ENCODE results near the gene ETV6.

The ETV6 gene

GRCh38 chr12:11645391-11645790, 4.1 kb upstream of the ETV6 start:
- DNase-seq, result no peak

- peak; percentile 87 to 95 (median 93) for DNase-seq
These were observed 711 bp upstream of the ETV6 start for GRCh38 chr12:11648514-11649412.

DNA sequence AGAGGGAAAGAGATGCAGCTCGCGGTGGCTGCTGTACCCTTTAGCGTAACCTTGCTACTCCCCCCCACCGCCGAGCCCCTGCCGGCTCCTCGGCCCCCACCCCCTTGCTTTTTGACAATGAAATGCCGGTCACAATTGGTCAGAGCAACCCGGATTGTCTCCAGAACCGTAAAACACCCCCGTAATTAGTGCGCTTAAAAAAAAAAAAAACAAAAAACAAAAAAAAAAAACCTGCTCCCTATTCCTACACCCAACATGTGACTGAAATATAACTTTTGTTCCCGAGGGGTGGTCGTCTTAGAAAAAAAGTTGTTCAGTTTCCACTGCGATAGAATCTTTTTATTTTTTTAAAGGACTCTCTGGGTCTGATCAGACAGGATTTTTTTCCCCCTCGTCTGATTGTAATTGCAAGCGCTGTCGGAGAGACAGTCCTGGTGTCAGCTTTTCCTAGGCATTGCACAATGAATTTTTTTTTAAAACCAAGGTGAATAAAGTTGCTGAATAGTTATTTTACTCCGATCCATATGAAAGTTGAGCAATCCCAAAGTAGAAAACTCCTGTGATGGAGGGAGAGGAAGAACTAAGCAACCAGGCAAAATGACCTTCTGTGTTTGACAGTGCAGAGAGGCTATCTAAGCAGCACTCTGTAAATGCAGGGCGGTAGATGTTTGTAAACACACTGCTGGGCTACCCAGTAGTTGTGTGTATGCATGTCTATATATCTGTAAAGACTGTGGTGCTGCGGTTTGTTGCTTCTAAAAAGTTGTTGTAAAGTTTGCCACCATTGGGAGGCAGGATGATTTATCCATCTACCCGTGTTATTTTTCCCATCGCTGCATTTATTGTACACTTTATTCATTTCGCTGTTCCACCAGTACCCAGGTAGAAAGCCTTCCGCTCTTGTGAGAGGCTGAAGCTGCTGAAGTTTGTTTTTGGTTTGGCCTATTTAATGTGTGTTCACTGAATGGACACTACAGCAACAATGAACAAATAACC, 1.1 kb downstream of the ETV6 start:
- peak; percentile 57 to 74 (median 68) for DNase-seq

DNA sequence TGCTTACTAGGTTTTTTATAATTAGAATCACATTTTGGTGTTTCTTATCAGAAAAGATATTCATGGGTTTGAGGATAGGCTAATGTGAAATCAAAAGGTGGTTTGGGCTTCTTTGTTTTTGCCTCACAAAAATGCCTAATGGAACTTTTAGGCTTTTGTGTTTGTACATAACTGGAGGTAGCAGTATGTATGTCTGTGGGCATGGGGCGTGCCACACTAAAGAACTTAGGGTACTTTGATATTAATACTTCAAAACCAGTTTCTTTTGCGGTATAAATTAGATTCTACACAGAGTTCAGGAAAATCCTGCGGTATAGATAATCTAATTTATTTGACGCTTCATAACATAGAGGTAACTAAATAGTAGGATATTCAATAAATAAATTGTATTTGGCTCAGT, 1.9 kb downstream of the ETV6 start:
- DNase-seq, result peak in 3 of 4 experiments; percentile 34 to 56 (median 43)

- peak; percentile 38 to 64 (median 60) for DNase-seq
These were observed 2.3 kb downstream of the ETV6 start for GRCh38 chr12:11651785-11652184.

DNA sequence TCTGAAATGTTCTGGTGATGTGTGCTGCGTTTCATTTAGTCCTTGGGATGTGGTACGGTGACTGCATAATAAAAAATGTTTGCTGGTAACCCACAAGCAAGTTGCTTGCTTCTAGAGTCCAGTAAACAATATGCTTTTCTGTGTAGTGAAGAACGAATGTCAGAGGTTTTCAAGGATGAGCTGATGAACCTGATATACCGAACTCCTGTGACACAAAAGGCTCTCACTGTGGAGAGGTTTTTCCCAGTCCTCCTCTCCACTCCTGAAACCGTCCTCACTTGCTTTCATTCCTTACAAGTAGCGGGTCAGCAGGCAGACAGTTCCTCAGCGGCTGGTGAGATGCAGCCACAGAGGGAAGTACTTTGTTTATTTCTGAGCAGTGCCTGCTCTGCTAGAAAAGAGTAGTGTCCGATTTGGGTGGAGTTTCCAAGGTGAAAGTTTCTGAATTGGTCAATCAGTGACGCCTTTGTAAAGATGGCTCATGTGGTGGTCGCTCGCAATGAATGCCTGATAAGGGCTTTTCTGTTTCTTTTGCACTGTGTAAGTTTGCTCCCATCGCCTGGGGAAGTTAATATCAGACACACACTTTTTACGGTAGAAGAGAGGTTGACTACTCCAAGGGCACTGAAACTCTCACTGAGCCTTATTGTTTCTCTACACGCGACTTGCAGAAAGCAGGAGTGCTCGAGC, 3.0 kb downstream of the ETV6 start:
- peak; percentile 87 to 92 (median 89) for DNase-seq

DNA sequence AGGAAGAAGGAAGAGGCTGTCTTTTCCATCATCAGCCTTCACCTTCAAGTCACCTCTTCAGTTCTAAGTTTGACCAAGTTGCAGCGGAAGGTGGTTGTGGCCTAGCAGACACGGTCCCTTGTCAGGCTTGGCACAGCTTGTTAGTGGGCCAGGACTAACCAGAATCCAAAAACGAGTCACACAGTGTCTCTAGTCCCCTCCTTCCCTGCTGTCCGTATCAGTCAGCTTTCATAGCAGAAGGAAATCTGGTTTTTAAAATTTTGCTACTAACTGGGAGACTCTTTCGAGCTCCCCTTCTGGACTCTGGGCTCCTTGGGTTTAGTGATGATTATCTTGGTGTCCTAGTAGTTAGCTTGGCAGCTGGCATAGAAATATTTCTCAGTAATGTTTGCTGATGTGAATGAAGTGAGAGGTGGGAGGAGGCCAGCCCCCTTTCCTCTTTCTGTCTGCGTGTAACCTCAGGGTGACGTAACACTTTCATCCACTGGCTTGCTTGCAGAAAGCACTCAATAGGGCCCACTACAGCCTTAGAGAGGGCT, 3.8 kb downstream of the ETV6 start:
- DNase-seq, result peak; percentile 72 to 89 (median 80)

DNA sequence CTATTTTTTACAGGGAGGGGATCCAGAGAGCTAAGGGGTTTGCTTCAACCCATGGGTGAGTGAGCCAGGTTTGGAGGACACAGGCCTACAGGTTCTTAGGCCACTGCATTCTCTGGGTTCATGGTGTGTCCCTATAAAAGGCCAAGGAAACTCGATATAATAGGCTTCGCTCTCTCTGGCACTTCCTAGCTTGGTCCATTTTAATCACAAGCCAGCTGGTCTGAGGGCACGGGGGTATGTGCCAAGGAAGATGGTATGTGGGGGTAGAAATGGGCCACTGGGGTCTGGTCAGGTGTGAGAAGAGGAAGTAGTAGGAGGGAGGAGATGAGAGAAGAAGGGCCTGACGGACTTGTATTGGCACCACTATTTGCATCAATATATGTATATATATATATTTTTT, 4.9 kb downstream of the ETV6 start:
- DNase-seq, result peak in 1 of 4 experiments; percentile 24

GRCh38 chr12:11654802-11655201, 5.3 kb downstream of the ETV6 start:
- no peak for DNase-seq

GRCh38 chr12:11655842-11656241, 6.4 kb downstream of the ETV6 start:
- DNase-seq, result peak in 1 of 4 experiments; percentile 35

DNA sequence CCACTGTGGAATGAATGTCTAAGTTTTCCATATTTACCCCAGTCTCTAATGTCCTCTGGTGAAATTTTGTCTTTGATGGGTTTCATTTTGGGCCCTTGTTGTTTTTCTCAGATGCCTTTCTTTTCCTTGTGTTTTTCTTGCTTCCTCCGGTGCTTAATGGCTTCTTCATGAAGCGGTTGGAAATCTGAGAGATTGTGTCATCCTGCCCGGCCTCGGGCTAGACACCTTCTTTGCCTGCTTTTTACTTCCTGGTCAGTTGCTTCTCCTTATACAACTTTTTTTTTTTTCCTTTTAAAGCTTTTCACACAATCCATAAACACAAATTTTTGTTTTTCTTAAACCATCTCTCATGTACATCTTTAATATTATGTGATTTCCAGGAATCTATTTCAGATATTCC, 7.1 kb downstream of the ETV6 start:
- DNase-seq, result peak in 3 of 4 experiments; percentile 55 to 69 (median 55)

- peak; percentile 34 to 66 (median 42) for DNase-seq
These were observed 8.0 kb downstream of the ETV6 start for GRCh38 chr12:11657511-11657910.

DNA sequence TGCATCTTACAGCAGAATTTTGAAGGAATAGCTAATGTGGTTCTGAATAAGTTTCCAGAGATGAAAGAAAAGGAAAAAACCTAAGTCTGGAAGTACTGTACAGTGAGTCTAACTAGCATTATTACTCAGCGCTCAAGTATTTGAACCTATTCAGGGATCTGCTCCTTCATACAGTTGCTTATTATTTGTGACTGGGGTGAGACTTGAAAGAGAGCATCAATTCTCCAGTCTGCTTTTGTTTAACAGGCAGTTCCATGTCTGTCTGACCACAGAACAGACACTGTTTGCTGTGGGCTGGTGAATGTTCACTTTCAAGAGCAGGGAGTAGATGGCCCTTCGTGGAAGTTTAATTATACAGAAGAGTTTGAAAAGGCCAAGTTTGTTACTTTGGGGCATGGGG, 9.3 kb downstream of the ETV6 start:
- no peak for DNase-seq

- DNase-seq, result no peak
These were observed 11.2 kb downstream of the ETV6 start for GRCh38 chr12:11660624-11661023.

- DNase-seq, result no peak
These were observed 12.1 kb downstream of the ETV6 start for GRCh38 chr12:11661491-11662089.

GRCh38 chr12:11662369-11662768, 12.9 kb downstream of the ETV6 start:
- no peak for DNase-seq

- DNase-seq, result peak in 1 of 4 experiments; percentile 21
These were observed 13.7 kb downstream of the ETV6 start for GRCh38 chr12:11663130-11663529.

- DNase-seq, result no peak
These were observed 14.6 kb downstream of the ETV6 start for GRCh38 chr12:11664101-11664500.

GRCh38 chr12:11666131-11667050, 16.9 kb downstream of the ETV6 start:
- DNase-seq, result no peak

GRCh38 chr12:11667171-11667570, 17.7 kb downstream of the ETV6 start:
- peak; percentile 47 to 80 (median 72) for DNase-seq

GRCh38 chr12:11668611-11669010, 19.1 kb downstream of the ETV6 start:
- no peak for DNase-seq

All from suppressor macrophage (primary cell).